ENCODE data around the gene MZB1. TPM values are rescaled to one million over a fixed set of nuclear protein-coding genes. Genes with fewer than 3 reads are reported as not detected.

The MZB1 gene, protein sequence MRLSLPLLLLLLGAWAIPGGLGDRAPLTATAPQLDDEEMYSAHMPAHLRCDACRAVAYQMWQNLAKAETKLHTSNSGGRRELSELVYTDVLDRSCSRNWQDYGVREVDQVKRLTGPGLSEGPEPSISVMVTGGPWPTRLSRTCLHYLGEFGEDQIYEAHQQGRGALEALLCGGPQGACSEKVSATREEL
- polyA plus RNA-seq (2013, experiment 1 of 4), result not detected
- 0.12 TPM for polyA plus RNA-seq (2013, experiment 2 of 4)
- polyA plus RNA-seq (2013, experiment 3 of 4), result 0.27 TPM
- 0.57 TPM for polyA plus RNA-seq (2013, experiment 4 of 4)

DNA sequence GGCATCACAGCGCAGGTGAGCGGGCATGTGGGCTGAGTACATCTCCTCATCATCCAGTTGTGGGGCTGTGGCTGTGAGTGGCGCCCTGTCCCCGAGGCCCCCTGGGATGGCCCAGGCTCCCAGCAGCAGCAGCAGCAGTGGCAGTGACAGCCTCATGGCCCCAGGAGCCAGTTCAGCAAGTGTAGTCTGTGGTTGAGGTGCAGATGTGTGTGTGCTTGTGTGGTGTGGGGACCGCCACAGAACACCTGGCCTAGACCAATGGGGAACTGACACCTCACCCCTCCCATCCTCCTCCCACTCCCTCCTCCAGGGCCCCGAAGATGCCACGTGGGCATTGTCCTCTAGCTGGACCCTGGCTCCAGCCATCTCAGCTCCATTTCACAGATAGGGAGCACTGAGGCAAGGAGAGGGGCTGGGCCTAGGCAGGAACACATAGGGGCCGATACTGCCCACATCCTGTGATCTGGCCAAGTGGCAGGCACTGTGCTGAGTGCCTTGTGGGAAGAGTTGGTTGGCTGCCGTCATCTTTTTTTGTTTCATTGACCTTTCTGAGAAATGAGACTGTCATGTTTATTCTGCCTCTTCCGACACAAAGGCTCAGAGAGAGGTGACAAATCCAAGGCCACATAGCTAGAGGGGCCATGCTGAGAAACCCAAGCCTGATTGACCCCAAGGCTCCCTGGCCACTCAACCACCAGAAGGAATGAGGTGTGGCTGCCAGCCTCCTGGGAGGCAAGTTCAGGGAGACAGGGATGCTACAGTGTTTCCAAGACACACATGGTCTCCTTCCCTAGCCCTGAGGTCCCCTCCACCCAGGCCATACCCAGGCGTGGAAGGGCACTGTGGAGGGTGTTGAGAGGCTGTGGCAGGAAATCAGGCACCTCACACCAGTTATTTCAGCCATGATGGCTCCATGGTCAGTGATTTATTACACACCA is at the start of gene MZB1:
MZB1 (minus strand) TSS at position 213 of the 938 bp plus-strand sequence; CDS start at position 156, 57 bp downstream.
- WGBS, 2 experiments, result 92 to 93% methylated on average over 10 to 11 of the region's 11 CpGs
- Histone ChIP-seq H3K36me3 (ENCODE audit: control insufficient read depth, insufficient read depth, low read length) (no peaks in the 10 kb centered on the region), H3K9me3 (ENCODE audit: control insufficient read depth, low read length) (no peaks in the 10 kb centered on the region), H3K4me3 (ENCODE audit: insufficient read depth, low read depth, low read length) (no peak within 1 kb of the TSS), H3K27ac (ENCODE audit: insufficient read depth, low read depth, low read length, poor library complexity, severe bottlenecking) (no peak within 1 kb of the TSS), H3K27me3 (ENCODE audit: control insufficient read depth, insufficient read depth, low read length, poor library complexity, severe bottlenecking) (peaks cover 39% of the 10 kb centered on the region), H3K4me1 (ENCODE audit: control insufficient read depth, insufficient read depth, low read length) (peaks cover 7% of the 10 kb centered on the region)

DNA sequence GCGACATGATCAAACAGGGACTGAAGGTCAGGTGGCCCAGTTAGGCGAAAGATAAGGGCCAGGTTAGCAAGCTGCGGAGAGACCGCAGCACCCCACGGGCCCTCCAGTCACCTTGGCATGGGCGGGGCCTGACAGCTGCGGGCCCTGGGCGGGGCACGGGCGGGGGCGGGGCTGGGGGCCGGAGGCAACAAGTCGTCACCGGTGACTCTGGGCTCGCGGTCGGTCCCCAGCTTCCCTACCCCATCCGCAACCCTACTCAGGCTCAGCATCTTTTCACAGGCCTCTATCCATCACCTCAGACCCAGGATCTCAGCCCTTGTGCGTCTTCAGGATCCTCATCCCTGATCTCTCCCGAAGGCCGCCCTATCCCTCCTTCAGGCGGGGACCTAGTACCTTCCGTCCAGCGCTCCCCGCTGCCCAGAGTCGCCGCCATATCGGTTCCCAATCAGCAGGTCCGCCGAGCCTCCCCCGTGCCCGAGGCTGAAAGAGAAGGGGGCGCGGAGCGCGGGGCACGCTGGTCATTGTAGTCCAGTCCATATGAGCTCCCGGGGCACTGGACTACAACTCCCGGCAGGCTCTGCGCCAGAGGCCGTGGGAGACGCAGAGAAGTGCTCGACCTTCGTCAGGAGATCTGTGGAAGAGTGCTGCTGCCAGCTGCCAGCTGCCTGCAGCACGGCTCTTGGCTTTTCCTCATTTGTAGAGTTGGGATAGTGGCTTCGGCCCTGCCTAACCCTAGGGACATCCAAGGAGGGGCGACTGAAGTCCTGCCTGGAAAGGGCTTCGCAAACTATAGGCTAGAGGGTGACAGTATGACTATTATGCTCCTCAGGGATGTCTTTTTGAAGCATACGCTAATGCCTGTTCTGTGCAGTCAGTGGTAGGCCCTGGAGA is 49.5 kb upstream of the MZB1 start, which contains the start of gene DNAJC18:
DNAJC18 (minus strand) TSS at position 513 of the 891 bp plus-strand sequence; CDS start at position 433, 80 bp downstream.
- Histone ChIP-seq H3K36me3 (ENCODE audit: control insufficient read depth, insufficient read depth, low read length) (peaks cover 1% of the 10 kb centered on the region), H3K9me3 (ENCODE audit: control insufficient read depth, low read length) (no peaks in the 10 kb centered on the region), H3K4me3 (ENCODE audit: insufficient read depth, low read depth, low read length) (peak within 1 kb of the TSS; percentile 79), H3K4me1 (ENCODE audit: control insufficient read depth, insufficient read depth, low read length) (no peaks in the 10 kb centered on the region), H3K27me3 (ENCODE audit: control insufficient read depth, insufficient read depth, low read length, poor library complexity, severe bottlenecking) (no peaks in the 10 kb centered on the region), H3K27ac (ENCODE audit: insufficient read depth, low read depth, low read length, poor library complexity, severe bottlenecking) (peak within 1 kb of the TSS; percentile 89)
- WGBS, 2 experiments, result 5% methylated on average over 49 of the region's 49 CpGs

DNA sequence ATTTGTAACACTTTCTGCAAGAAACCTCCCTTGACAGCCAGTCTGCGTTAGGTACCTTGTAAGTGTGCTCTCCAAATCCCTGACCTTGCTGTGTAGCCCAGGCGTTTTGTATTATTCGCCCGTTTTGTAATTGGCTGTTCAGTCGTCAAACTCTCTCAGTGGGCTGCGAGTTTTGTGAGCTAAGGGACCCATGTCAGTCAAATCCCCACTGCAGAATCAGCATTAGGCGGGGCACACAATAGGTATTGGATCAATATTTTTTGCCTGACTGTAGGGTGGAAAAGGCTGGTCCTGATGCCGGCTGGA is 48.9 kb upstream of the MZB1 start:
- H3K4me1 ChIP-seq (ENCODE audit: control insufficient read depth, insufficient read depth, low read length), result no peaks in the 10 kb centered on the region
- H3K36me3 ChIP-seq (ENCODE audit: control insufficient read depth, insufficient read depth, low read length), result peaks cover 3% of the 10 kb centered on the region
- WGBS, 2 experiments, result 43% methylated on average over 8 of the region's 8 CpGs
- H3K27ac ChIP-seq (ENCODE audit: insufficient read depth, low read depth, low read length, poor library complexity, severe bottlenecking), result no peak overlapping the region
- H3K9me3 ChIP-seq (ENCODE audit: control insufficient read depth, low read length), result no peaks in the 10 kb centered on the region
- peak overlapping the region; percentile 79 for H3K4me3 ChIP-seq (ENCODE audit: insufficient read depth, low read depth, low read length)
- H3K27me3 ChIP-seq (ENCODE audit: control insufficient read depth, insufficient read depth, low read length, poor library complexity, severe bottlenecking), result no peaks in the 10 kb centered on the region

DNA sequence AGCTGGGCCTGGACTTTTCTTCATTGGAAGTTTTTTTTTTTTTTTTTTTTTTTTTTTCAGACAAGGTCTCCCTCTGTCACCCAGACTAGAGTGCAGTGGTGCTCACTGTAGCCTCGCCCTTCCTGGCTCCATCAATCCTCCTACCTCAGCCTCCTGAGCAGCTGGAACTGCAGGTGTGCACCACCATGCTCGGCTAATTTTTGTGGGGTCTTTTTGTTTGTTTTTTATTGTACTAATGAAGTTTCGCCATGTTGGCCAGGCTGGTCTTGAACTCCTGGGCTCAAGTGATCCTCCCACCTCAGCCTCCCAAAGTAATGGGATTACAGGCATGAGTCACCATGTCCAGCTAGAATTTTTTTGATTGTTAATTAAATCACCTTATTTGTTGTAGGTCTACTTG is 46.0 kb upstream of the MZB1 start:
- Histone ChIP-seq H3K4me1 (ENCODE audit: control insufficient read depth, insufficient read depth, low read length) (no peaks in the 10 kb centered on the region), H3K9me3 (ENCODE audit: control insufficient read depth, low read length) (no peaks in the 10 kb centered on the region), H3K4me3 (ENCODE audit: insufficient read depth, low read depth, low read length) (no peak overlapping the region), H3K36me3 (ENCODE audit: control insufficient read depth, insufficient read depth, low read length) (peaks cover 8% of the 10 kb centered on the region), H3K27me3 (ENCODE audit: control insufficient read depth, insufficient read depth, low read length, poor library complexity, severe bottlenecking) (no peaks in the 10 kb centered on the region), H3K27ac (ENCODE audit: insufficient read depth, low read depth, low read length, poor library complexity, severe bottlenecking) (no peak overlapping the region)
- WGBS, 2 experiments, result 84 to 100% methylated on average over 3 of the region's 3 CpGs

DNA sequence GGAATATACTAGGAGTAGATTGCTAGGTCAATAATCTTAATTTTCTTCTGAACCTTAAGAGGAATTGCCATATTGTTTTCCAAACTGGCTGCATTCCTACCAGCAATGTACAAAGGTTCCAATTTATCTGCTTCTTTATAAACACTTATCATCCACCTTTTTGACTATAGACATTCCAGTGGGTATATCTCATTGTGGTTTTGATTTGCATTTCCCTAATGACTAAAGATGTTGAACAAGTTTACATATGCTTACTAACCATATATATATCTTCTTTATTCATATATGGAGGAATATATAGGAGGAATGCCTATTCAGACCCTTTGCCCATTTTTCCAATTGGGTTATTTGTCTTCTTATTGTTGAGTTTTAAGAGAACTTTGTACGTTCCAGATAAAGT is 42.0 kb upstream of the MZB1 start:
- H3K27ac ChIP-seq (ENCODE audit: insufficient read depth, low read depth, low read length, poor library complexity, severe bottlenecking), result no peak overlapping the region
- 60 to 90% methylated on average over 1 of the region's 1 CpG for whole genome bisulfite sequencing, 2 experiments
- H3K9me3 ChIP-seq (ENCODE audit: control insufficient read depth, low read length), result no peaks in the 10 kb centered on the region
- no peaks in the 10 kb centered on the region for H3K27me3 ChIP-seq (ENCODE audit: control insufficient read depth, insufficient read depth, low read length, poor library complexity, severe bottlenecking)
- peaks cover 10% of the 10 kb centered on the region for H3K36me3 ChIP-seq (ENCODE audit: control insufficient read depth, insufficient read depth, low read length)
- H3K4me3 ChIP-seq (ENCODE audit: insufficient read depth, low read depth, low read length), result no peak overlapping the region
- no peaks in the 10 kb centered on the region for H3K4me1 ChIP-seq (ENCODE audit: control insufficient read depth, insufficient read depth, low read length)

DNA sequence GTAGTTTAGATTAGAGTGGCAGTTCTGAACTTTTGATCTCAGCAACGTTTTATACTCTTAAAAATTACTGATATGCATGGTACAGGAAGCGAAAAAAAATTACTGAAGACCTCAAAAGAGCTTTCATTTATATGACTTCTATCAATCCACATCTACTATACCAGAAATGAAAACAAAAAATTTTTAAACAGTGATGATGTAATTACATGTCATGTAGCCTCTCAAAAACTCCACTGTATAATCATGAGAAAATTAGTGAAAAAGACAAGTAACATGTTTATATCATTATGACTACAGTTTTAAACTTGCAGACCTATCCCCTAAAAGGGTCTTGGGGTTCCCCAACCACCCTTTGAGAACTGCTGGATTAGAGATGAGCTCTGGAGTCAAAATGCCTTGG is 40.3 kb upstream of the MZB1 start:
- WGBS, 2 experiments, result 79 to 97% methylated on average over 2 of the region's 2 CpGs
- Histone ChIP-seq H3K27me3 (ENCODE audit: control insufficient read depth, insufficient read depth, low read length, poor library complexity, severe bottlenecking) (no peaks in the 10 kb centered on the region), H3K27ac (ENCODE audit: insufficient read depth, low read depth, low read length, poor library complexity, severe bottlenecking) (no peak overlapping the region), H3K4me3 (ENCODE audit: insufficient read depth, low read depth, low read length) (no peak overlapping the region), H3K36me3 (ENCODE audit: control insufficient read depth, insufficient read depth, low read length) (peaks cover 14% of the 10 kb centered on the region), H3K9me3 (ENCODE audit: control insufficient read depth, low read length) (no peaks in the 10 kb centered on the region), H3K4me1 (ENCODE audit: control insufficient read depth, insufficient read depth, low read length) (no peaks in the 10 kb centered on the region)

DNA sequence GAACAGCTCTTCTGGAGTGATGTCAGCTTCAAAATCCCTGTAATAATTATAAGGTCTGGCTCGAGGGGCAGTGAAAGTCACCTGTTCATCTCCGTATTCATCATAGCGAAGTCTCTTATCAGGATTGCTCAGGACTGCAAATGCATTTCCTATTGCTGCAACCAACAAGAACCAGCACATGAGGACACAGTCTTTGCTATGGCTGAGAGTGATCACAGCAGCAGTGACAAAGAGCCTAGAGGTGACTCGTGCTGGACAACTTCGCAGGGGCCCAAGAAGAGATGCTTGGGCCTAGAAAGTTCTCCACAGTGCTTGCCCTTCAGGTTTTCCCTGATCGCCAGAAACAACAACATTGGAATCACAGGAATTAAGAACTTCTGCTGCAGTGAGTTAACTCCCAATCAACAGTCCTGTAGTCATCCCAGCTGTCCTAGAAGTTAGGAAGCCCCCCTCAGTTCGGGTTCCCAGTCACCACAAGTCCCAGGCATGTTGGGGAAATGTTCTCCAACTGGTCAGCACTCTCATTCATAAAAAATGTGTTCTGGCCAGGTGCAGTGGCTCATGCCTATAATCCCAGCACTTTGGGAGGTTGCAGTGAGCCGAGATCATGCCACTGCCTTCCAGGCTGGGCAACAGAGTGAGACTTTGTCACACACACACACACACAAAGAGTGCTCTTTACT is 36.6 kb upstream of the MZB1 start:
- Histone ChIP-seq H3K9me3 (ENCODE audit: control insufficient read depth, low read length) (no peaks in the 10 kb centered on the region), H3K4me3 (ENCODE audit: insufficient read depth, low read depth, low read length) (no peak overlapping the region), H3K36me3 (ENCODE audit: control insufficient read depth, insufficient read depth, low read length) (peaks cover 18% of the 10 kb centered on the region), H3K27ac (ENCODE audit: insufficient read depth, low read depth, low read length, poor library complexity, severe bottlenecking) (no peak overlapping the region), H3K4me1 (ENCODE audit: control insufficient read depth, insufficient read depth, low read length) (no peaks in the 10 kb centered on the region), H3K27me3 (ENCODE audit: control insufficient read depth, insufficient read depth, low read length, poor library complexity, severe bottlenecking) (no peaks in the 10 kb centered on the region)
- WGBS, 2 experiments, result 93 to 95% methylated on average over 8 of the region's 8 CpGs

DNA sequence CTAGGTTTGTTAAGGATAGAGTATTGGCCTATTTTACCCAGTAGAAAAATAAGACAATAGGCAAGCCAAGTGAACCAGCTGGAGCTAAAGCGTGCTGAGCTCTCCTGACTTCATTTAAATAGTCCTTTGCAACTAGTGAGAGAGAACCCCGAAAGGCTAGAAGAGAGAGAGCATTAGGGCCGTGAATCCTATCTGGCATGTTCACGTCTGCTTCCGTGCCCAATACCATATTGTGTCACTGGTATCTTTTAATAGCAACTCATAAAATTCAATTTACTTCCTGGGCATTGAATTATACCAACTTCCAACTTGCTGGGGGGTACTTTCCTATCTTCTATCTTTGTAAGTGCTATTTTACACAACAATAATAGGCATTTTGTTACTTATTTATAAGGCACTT is 35.8 kb upstream of the MZB1 start:
- no peaks in the 10 kb centered on the region for H3K27me3 ChIP-seq (ENCODE audit: control insufficient read depth, insufficient read depth, low read length, poor library complexity, severe bottlenecking)
- WGBS, 2 experiments, result 88 to 89% methylated on average over 5 of the region's 5 CpGs
- peaks cover 18% of the 10 kb centered on the region for H3K36me3 ChIP-seq (ENCODE audit: control insufficient read depth, insufficient read depth, low read length)
- no peak overlapping the region for H3K4me3 ChIP-seq (ENCODE audit: insufficient read depth, low read depth, low read length)
- H3K4me1 ChIP-seq (ENCODE audit: control insufficient read depth, insufficient read depth, low read length), result no peaks in the 10 kb centered on the region
- H3K27ac ChIP-seq (ENCODE audit: insufficient read depth, low read depth, low read length, poor library complexity, severe bottlenecking), result no peak overlapping the region
- no peaks in the 10 kb centered on the region for H3K9me3 ChIP-seq (ENCODE audit: control insufficient read depth, low read length)

DNA sequence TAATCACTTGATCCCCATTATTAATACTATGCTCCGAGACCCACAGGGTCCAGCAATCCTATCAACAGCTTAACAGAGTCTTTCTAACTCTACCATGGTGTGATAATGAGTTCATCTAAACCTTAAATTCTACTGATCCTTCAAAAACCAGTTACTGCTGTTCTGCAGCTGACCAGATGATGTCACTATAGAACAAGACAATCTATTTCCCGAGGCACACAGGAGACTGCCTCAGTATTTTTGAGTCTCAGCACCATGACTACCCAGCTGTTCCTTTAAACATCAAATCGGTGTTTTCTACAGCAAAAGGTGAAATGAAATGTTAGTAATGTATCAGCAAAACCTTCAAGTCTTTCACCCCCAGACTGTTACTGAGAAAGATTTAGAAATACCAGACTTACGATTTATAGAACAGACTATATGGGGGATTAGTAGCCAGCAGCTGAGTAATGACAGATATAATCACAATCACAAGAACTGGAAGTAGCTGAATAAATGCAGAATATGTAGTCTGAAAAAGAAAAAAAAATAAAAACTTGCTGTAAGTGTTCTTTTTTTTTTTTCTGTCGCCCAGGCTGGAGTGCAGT is 32.7 kb upstream of the MZB1 start:
- H3K27me3 ChIP-seq (ENCODE audit: control insufficient read depth, insufficient read depth, low read length, poor library complexity, severe bottlenecking), result no peaks in the 10 kb centered on the region
- 32 to 63% methylated on average over 3 to 5 of the region's 5 CpGs for WGBS, 2 experiments
- H3K9me3 ChIP-seq (ENCODE audit: control insufficient read depth, low read length), result no peaks in the 10 kb centered on the region
- H3K4me3 ChIP-seq (ENCODE audit: insufficient read depth, low read depth, low read length), result no peak overlapping the region
- H3K4me1 ChIP-seq (ENCODE audit: control insufficient read depth, insufficient read depth, low read length), result peaks cover 21% of the 10 kb centered on the region
- peaks cover 16% of the 10 kb centered on the region for H3K36me3 ChIP-seq (ENCODE audit: control insufficient read depth, insufficient read depth, low read length)
- H3K27ac ChIP-seq (ENCODE audit: insufficient read depth, low read depth, low read length, poor library complexity, severe bottlenecking), result no peak overlapping the region
